ENCODE results near the gene SGSM2.

Gene SGSM2

DNA sequence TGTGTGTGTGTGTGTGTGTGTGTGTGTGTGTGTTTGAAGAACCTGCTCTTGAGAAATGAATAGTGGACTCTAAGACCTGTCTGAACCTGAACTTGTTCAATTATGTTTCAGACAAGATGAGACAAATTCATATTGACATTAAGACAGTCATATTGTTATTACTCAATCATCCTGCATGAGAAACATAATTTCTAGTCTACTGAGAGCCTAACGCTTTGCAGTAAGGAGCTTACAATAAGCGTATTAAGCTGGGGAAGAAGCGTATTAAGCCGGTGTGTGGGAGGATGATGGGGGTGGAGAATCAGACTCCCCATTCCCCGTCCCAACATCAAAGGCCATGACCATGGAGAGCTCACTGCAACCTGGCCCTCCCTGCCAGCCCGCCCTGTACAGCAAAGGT is 86.0 kb downstream of the SGSM2 start:
- no peak for DNase-seq (ENCODE audit: low spot score)

DNA sequence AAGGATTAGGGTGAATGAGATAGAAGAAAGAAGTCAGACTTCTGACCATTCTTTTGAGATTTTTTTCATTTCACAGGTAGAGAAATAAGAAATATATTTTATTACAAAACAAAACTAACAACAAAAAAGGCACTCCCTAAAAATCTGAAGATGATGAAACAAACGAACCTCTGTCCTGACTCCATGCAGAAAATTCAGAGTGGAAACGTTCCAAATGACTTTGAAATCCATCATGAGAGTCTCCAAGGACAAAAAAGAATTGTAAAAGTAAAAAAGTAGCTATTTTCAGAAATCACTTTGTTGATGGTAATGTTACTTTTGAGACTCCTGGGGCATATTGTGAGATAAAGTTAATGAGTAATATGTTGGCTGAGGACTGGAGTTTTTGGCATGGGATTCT is 89.9 kb downstream of the SGSM2 start:
- no peak for DNase-seq (ENCODE audit: low spot score)

GRCh38 chr17:2427910-2428309 is 90.6 kb downstream of the SGSM2 start:
- no peak for DNase-seq (ENCODE audit: low spot score)
